OCI-LY3 (cell line): ENCODE data around the gene TMEM135.

Source experiments
- H2AFZ ChIP-seq: fragments of 200-600, 300-600 bp; shearing (Covaris generic); 2 replicates; pipeline ENCODE4 v1.6.0; 2014; ENCODE audit warnings: antibody characterized with exemption, low read depth, low read length
- H3K27ac ChIP-seq: fragments of 200-600, 300-600 bp; sonication (generic); 2 replicates; pipeline ENCODE4 v1.5.1; 2014; ENCODE audit warnings: mild to moderate bottlenecking, low read length, moderate library complexity, mixed read lengths
- H3K27me3 ChIP-seq: fragments of 200-600, 300-600 bp; sonication (generic); 2 replicates; pipeline ENCODE4 v1.6.1; 2014; ENCODE audit warnings: low read depth, low read length, mixed read lengths
- H3K36me3 ChIP-seq: fragments of 200-600, 300-600 bp; sonication (generic); replicated peaks from 2 replicates; pipeline ENCODE3; 2014; ENCODE audit warnings: low read depth, low read length, mixed read lengths
- H3K4me1 ChIP-seq: fragments of 300-600, 200-600 bp; sonication (generic); 2 replicates; pipeline ENCODE4 v1.6.1; 2014; ENCODE audit warnings: low read length, mixed read lengths
- H3K4me2 ChIP-seq: fragments of 200-600, 300-600 bp; sonication (generic); 2 replicates; pipeline ENCODE4 v1.6.1; 2014; ENCODE audit warnings: low read length, mixed read lengths
- H3K4me3 ChIP-seq: fragments of 300-600, 200-600 bp; sonication (generic); 2 replicates; pipeline ENCODE4 v1.5.1; 2014; ENCODE audit warnings: antibody characterized with exemption, mild to moderate bottlenecking, low read length, moderate library complexity
- H3K79me2 ChIP-seq: fragments of 300-600, 200-600 bp; shearing (Covaris generic); 2 replicates; pipeline ENCODE4 v1.6.1; 2014; ENCODE audit warnings: mild to moderate bottlenecking, low read length, mixed read lengths
- H3K9ac ChIP-seq: fragments of 300-600, 200-600 bp; shearing (Covaris generic); 2 replicates; pipeline ENCODE4 v1.6.0; 2014; ENCODE audit warnings: mild to moderate bottlenecking, low read length, moderate library complexity
- H3K9me3 ChIP-seq: fragments of 200-600, 300-600 bp; shearing (Covaris generic); 2 replicates; pipeline ENCODE4 v1.6.1; 2014; ENCODE audit warnings: low read length, mixed read lengths; ENCODE audit not compliant: insufficient read depth
- H4K20me1 ChIP-seq: fragments of 200-600, 300-600 bp; sonication (generic); 2 replicates; pipeline ENCODE4 v1.6.1; 2016; ENCODE audit warnings: low read length, mixed read lengths; ENCODE audit not compliant: insufficient read depth
- EZH2phosphoT487 ChIP-seq: fragments of 200-600 bp; shearing (Covaris generic); IDR thresholded peaks from 2 replicates; pipeline ENCODE4 v1.6.1; 2018; ENCODE audit warnings: antibody characterized with exemption, mixed run types, low read depth
- TF ChIP-seq, protein P1 (sequence below): fragments of 200-600, 300-600 bp; sonication (generic); IDR thresholded peaks from 2 replicates; pipeline ENCODE4 v1.5.1; 2014; ENCODE audit warnings: antibody characterized with exemption, low read length, low read depth

The TMEM135 gene

GRCh38 chr11:87351676-87352075, 313.9 kb downstream of the TMEM135 start:
- no peaks in the 10 kb centered on the region for H3K27me3 ChIP-seq
- peaks cover 58% of the 10 kb centered on the region for H3K4me1 ChIP-seq
- H3K79me2 ChIP-seq, result no peaks in the 10 kb centered on the region
- H4K20me1 ChIP-seq, result no peaks in the 10 kb centered on the region
- peak overlapping the region; percentile 82 for H3K4me2 ChIP-seq
- H3K27ac ChIP-seq, result peak overlapping the region; percentile 93
- peak overlapping the region; percentile 49 for H3K4me3 ChIP-seq
- H2AFZ ChIP-seq, result peak overlapping the region; percentile 20; the same call in 1 of the 2 replicates
- peak overlapping the region; percentile 63 for H3K9ac ChIP-seq
- TF ChIP-seq EZH2phosphoT487, result no peak
- TF ChIP-seq, protein P1, sequence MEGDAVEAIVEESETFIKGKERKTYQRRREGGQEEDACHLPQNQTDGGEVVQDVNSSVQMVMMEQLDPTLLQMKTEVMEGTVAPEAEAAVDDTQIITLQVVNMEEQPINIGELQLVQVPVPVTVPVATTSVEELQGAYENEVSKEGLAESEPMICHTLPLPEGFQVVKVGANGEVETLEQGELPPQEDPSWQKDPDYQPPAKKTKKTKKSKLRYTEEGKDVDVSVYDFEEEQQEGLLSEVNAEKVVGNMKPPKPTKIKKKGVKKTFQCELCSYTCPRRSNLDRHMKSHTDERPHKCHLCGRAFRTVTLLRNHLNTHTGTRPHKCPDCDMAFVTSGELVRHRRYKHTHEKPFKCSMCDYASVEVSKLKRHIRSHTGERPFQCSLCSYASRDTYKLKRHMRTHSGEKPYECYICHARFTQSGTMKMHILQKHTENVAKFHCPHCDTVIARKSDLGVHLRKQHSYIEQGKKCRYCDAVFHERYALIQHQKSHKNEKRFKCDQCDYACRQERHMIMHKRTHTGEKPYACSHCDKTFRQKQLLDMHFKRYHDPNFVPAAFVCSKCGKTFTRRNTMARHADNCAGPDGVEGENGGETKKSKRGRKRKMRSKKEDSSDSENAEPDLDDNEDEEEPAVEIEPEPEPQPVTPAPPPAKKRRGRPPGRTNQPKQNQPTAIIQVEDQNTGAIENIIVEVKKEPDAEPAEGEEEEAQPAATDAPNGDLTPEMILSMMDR, result no peak
- no peaks in the 10 kb centered on the region for H3K36me3 ChIP-seq
- H3K9me3 ChIP-seq, result no peaks in the 10 kb centered on the region

- Histone ChIP-seq H3K4me2 (peak overlapping the region; percentile 82), H3K4me1 (peaks cover 71% of the 10 kb centered on the region), H3K79me2 (no peaks in the 10 kb centered on the region), H3K9ac (peak overlapping the region; percentile 63), H3K9me3 (no peaks in the 10 kb centered on the region), H3K27me3 (no peaks in the 10 kb centered on the region), H3K4me3 (peak overlapping the region; percentile 51), H3K27ac (peak overlapping the region; percentile 93), H4K20me1 (no peaks in the 10 kb centered on the region), H2AFZ (peak overlapping the region; percentile 80), H3K36me3 (no peaks in the 10 kb centered on the region)
- TF ChIP-seq, protein P1, result peak; percentile 98
- no peak for TF ChIP-seq EZH2phosphoT487
Observed at GRCh38 chr11:87352759-87353707, 315.3 kb downstream of the TMEM135 start.

- Histone ChIP-seq H2AFZ (peak overlapping the region; percentile 80), H3K4me3 (no peak overlapping the region), H3K27ac (peak overlapping the region; percentile 27), H4K20me1 (no peaks in the 10 kb centered on the region), H3K9me3 (no peaks in the 10 kb centered on the region), H3K36me3 (no peaks in the 10 kb centered on the region), H3K4me2 (peak overlapping the region; percentile 82; the same call in 1 of the 2 replicates), H3K9ac (0 out of 2 replicates have a peak overlapping the region, but pooled peaks have one; percentile 35), H3K27me3 (no peaks in the 10 kb centered on the region), H3K79me2 (no peaks in the 10 kb centered on the region), H3K4me1 (peaks cover 80% of the 10 kb centered on the region)
- TF ChIP-seq EZH2phosphoT487, result no peak
- TF ChIP-seq, protein P1, result no peak
Observed at GRCh38 chr11:87353771-87354345, 316.1 kb downstream of the TMEM135 start.

DNA sequence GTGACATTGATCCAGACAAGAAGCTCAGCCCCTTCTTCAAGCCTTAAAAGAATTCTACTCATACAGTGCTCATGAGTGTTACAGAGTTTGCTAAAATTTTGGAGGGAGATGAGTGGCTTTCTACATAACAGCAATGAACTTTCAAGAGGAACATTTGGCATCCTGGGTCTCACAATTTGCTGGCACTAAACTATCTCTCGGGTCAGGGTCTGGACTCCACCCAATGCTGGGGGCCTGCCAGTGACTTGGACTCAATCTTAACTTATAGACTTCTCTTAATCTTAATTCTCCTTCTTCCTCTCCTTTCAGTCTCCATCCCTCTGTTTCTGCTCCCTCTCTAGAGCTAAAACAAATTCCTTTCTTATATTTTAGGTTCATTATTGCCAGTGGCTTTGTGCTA, 317.9 kb downstream of the TMEM135 start:
- Histone ChIP-seq H2AFZ (no peak overlapping the region), H3K4me3 (no peak overlapping the region), H3K36me3 (no peaks in the 10 kb centered on the region), H3K79me2 (no peaks in the 10 kb centered on the region), H3K27me3 (no peaks in the 10 kb centered on the region), H4K20me1 (no peaks in the 10 kb centered on the region), H3K27ac (no peak overlapping the region), H3K9me3 (no peaks in the 10 kb centered on the region), H3K9ac (no peak overlapping the region), H3K4me1 (peaks cover 86% of the 10 kb centered on the region), H3K4me2 (no peak overlapping the region)
- no peak for TF ChIP-seq EZH2phosphoT487
- TF ChIP-seq, protein P1, result no peak
